ENCODE results near the gene PPY. TPM values are rescaled to one million over a fixed set of nuclear protein-coding genes. Genes with fewer than 3 reads are reported as not detected.
"Not testable (repeated sequence)": the region's sequence is repeated elsewhere in the genome, so short reads cannot be mapped to it uniquely, and the experiment has no call there.

Gene PPY
- polyA plus RNA-seq, 3 donors: 89.3 TPM; not detected in 2

GRCh38 chr17:43939452-43939851, 2.8 kb downstream of the PPY start:
- 92 to 97% (median 92%) methylated on average over 3 of the region's 3 CpGs for WGBS, 3 donors

GRCh38 chr17:43938838-43939182, 3.5 kb downstream of the PPY start:
- H3K27ac ChIP-seq (ENCODE audit: low read depth, low read length): no peak overlapping the region
- WGBS, 3 donors: 59 to 72% (median 62%) methylated on average over 6 of the region's 6 CpGs

More at GRCh38 chr17:43939452-43939851, 2.8 kb downstream of the PPY start:
- H3K27ac ChIP-seq (ENCODE audit: low read depth, low read length): not testable (repeated sequence)

- H3K27ac ChIP-seq (ENCODE audit: low read depth, low read length): no peak overlapping the region
- WGBS, 3 donors: 82 to 96% (median 94%) methylated on average over 3 of the region's 3 CpGs
Measured at GRCh38 chr17:43936434-43936833, 5.8 kb downstream of the PPY start.

- no peak overlapping the region for H3K27ac ChIP-seq (ENCODE audit: low read depth, low read length)
- 85 to 88% (median 88%) methylated on average over 6 of the region's 6 CpGs for WGBS, 3 donors
Measured at GRCh38 chr17:43935926-43936261, 6.4 kb downstream of the PPY start.

DNA sequence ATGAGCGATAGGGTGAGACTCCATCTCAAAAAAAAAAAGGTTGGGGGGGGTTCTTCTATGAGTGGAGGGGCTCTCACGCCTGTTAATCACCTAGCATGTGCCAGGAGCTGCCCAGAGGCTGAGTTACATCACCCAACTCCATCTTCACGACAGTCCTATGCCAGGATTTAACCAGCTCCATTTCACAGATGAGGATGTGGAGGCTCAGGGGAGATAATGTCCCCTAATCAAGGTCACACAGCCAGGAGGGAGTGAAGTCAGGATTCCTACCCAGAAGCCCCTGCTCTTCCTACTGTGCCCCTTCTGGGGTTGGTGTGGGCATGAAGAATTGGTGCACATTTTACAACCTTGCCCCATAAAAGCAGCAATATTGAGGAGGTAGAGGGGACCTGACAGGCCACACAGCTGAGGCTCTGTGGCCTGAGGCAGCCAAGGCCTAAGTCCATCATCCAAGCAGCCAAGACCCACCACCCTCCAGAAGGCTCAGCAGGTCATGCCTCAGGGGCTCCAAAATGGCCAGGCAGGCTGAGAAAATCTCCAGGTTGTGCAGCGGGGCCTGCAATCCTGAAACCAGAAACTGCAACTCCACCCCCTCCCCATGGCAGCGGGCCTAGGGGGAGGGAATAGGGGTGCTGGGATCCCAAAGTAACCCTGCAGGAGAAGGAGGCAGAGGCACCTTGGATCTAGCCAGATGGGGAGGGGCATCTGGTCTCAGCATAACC, 6.9 kb downstream of the PPY start:
- H3K27ac ChIP-seq (ENCODE audit: low read depth, low read length): no peak overlapping the region
- WGBS, 3 donors: 85 to 89% (median 87%) methylated on average over 5 of the region's 5 CpGs

DNA sequence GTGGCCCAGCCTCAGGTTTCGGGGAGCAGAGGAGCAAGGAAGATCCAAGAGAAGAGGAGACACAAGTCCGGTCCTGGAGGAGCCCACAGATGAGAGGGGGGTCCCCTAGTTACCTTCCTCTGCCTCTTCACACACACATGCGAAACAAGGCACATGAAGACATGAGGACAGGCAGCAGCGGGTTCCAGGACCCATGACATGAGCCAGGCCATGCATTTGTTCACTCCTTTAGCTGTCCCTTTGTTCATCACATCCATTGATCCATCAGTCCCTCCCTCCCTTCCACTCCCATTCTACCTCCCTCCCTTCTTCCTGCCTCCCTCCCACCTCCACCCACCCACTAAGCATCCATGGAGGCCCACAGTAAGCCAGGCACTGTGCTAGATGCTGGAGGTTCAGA, 9.4 kb downstream of the PPY start:
- H3K27ac ChIP-seq (ENCODE audit: low read depth, low read length): no peak overlapping the region
- 92 to 97% (median 93%) methylated on average over 4 of the region's 4 CpGs for WGBS, 3 donors

- WGBS, 3 donors: 89 to 98% (median 92%) methylated on average over 10 of the region's 10 CpGs
- H3K27ac ChIP-seq (ENCODE audit: low read depth, low read length): no peak overlapping the region
Measured at GRCh38 chr17:43932357-43932756, 9.9 kb downstream of the PPY start.

DNA sequence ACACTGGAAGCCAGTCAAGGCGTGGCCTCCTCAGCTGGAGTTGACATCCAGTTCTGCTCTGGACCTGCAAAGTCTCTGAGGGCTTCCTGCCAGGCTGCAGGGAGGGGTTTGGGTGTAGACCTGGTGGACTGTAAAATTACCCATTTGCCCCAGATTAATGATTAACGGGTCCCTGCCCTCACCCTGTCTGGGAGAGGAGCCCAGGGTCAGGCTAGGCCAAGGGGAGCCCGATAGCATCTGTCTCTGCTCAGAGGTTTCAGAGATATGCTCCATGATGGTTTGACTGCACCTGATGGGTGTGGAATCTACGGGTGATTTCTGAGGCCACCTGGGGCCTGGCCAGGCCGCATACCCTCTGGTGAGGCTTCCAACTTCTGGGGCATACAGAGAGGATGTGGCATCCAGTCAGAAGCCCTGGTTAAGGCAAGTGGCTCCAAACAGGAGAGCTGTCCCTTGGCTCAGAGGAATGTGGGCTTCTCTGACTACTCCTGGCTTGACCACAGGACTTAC, 11.2 kb downstream of the PPY start:
- 26 to 89% (median 79%) methylated on average over 5 of the region's 5 CpGs for WGBS, 3 donors

GRCh38 chr17:43928609-43929008, 13.7 kb downstream of the PPY start:
- WGBS, 3 donors: 64 to 97% (median 82%) methylated on average over 1 of the region's 1 CpG
- H3K27ac ChIP-seq (ENCODE audit: low read depth, low read length): no peak overlapping the region

More for the DNA sequence above, 11.2 kb downstream of the PPY start:
- H3K27ac ChIP-seq (ENCODE audit: low read depth, low read length): no peak overlapping the region

DNA sequence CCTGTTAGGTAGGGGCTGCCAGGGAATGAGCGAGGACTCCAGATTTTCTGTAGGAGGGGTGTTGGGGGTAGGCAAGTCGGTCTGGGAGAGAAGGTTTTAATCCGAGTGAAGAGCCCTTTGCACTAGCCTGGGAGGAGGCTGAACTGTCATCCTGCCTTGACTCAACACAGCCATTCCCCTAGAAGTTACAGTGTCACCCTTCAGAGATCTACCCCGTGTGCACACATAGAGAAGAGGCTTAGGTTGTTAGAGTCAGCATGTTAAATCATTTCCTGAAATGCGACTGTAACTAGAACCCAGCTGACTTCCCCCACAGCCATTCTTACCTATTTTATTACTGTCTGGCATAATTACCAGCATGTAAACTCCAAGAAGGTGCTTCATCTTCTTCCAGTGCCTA, 14.3 kb downstream of the PPY start:
- WGBS, 3 donors: 11 to 66% (median 19%) methylated on average over 5 of the region's 5 CpGs
- H3K27ac ChIP-seq (ENCODE audit: low read depth, low read length): not testable (repeated sequence)

GRCh38 chr17:43927060-43927864, 15.0 kb downstream of the PPY start:
- 3 to 6% (median 5%) methylated on average over 42 of the region's 42 CpGs for WGBS, 3 donors

DNA sequence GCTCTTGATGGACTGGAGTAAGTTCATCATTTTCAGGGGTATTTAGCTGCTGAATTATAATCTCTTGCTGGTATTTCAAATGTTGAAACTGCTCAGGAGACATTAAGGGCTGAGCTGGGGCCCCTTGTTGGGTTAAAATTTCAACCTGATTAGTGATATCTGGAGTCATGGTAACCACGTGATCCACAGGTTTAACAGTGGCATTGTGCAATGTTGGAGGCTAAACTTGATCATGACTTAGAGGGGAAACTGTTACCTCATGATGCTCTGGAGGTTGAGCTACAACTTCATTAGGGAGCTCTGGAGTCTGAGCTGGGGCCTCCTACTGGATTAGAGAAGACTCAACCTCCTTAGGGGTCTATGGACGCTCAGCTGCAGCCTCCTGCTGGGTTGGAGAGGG, 17.7 kb downstream of the PPY start:
- WGBS, 3 donors: 65 to 76% (median 68%) methylated on average over 2 of the region's 2 CpGs
- no peak overlapping the region for H3K27ac ChIP-seq (ENCODE audit: low read depth, low read length)

More at GRCh38 chr17:43927060-43927864, 15.0 kb downstream of the PPY start:
- H3K27ac ChIP-seq (ENCODE audit: low read depth, low read length): no peak overlapping the region

GRCh38 chr17:43920500-43921095, 21.7 kb downstream of the PPY start:
- 45 to 75% (median 72%) methylated on average over 10 of the region's 10 CpGs for WGBS, 3 donors
- no peak overlapping the region for H3K27ac ChIP-seq (ENCODE audit: low read depth, low read length)

DNA sequence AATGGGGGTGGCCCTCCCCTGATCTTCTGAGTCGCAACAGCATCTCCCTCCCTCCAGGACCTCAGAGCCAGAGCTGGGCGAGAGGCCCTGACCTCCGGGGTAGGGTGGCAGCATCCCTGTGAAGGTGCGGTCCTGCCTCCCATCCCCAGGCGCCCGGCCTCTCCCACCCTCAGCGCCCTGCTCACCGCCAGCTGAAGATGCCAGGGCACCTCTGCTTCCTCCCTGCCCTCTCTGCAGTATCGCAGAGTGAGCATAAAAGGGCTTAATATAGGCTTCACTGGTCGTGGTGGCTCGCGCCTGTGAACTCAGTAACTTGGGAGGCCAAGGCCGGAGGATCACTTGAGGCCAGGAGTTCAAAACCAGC, 24.3 kb downstream of the PPY start:
- 57 to 61% (median 57%) methylated on average over 13 of the region's 13 CpGs for WGBS, 3 donors
- no peak overlapping the region for H3K27ac ChIP-seq (ENCODE audit: low read depth, low read length)

DNA sequence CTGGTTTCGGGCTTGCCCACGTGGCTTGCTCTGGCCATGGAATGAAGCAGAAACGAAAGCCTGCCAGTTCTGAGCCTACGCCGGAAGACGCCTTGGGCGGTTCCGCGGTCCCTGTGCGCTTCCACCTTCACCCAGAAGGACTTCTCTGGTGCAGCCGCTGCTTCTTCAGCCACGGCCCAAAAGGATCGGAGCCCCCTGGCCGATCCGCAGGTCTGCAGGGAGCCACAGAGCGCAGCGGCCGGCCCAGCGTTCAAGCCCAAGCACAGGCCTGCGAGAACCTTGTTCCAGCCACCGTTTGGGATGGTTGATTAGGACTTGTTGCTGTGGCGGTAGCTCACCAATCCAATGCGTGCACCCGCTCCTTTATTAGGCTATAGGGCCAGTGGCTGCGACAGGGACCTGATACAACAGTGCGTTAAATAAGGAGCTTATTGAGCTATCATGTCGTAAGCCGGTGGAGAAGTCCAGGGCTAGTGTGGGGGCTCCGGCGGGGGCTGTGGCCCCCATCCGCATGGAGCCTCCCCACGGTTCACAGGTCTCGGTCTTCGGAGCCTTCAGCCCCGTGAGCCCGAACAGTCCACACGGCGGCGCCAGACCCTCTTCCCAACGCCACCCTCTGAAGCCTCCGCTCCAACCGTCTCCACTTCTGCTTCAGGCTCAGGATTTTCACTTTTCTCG, 24.8 kb downstream of the PPY start:
- no peak overlapping the region for H3K27ac ChIP-seq (ENCODE audit: low read depth, low read length)
- WGBS, 3 donors: 6 to 26% (median 7%) methylated on average over 40 to 43 of the region's 43 CpGs

GRCh38 chr17:43917016-43917347, 25.3 kb downstream of the PPY start:
- WGBS, 3 donors: 59 to 81% (median 64%) methylated on average over 8 of the region's 8 CpGs
- H3K27ac ChIP-seq (ENCODE audit: low read depth, low read length): no peak overlapping the region

DNA sequence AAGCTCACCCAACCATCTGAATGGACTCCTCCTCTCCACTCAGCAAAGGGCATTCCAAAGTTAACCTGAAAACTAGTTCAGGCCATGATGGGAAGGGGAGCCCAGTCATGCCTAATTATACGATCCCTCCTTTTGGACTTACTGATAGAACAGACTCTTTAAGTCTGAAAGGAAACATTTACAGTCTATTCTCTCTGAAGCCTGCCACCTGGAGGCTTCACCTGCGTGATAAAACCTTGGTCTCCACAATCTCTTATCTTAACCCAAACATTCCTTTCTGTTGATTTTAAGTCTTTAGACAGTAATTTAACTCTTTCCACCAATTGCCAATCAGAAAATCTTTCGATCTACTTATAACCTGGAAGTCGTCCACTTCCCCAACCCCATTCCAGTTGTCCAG, 25.9 kb downstream of the PPY start:
- WGBS, 3 donors: 41 to 85% (median 80%) methylated on average over 4 of the region's 4 CpGs

DNA sequence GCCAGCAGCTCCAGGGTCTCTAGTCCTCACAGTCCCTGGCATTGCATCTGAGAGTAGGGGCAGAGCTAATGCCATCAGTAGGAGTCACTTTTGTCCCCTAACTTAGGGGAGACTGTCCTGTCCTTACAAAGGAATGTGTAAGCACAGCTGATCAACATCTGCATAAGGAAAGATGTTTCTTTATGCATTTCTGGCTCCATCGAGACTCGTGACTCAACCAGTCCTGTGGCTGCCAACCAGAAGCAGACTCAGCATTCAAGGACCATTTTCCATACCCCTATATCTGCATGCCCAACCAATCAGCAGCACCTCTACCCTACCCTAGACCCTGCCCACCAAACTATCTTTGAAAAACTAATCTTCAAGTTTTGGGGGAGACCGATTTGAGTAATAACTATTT, 26.7 kb downstream of the PPY start:
- no peak overlapping the region for H3K27ac ChIP-seq (ENCODE audit: low read depth, low read length)
- 84 to 87% (median 85%) methylated on average over 3 of the region's 3 CpGs for WGBS, 3 donors

More for the DNA sequence above, 25.9 kb downstream of the PPY start:
- no peak overlapping the region for H3K27ac ChIP-seq (ENCODE audit: low read depth, low read length)

GRCh38 chr17:43914451-43914850, 27.8 kb downstream of the PPY start:
- no peak overlapping the region for H3K27ac ChIP-seq (ENCODE audit: low read depth, low read length)
- 65 to 80% (median 66%) methylated on average over 2 of the region's 2 CpGs for WGBS, 3 donors

All from adipose tissue (tissue), 3 donors.